Muscle of arm (tissue), 12 donors: ENCODE results near the gene PLOD3. TPM values are rescaled to one million over a fixed set of nuclear protein-coding genes. Genes with fewer than 3 reads are reported as not detected.
A peak's percentile ranks its signal among the peaks of the same experiment; 100 is the strongest.

ENCODE experiments used
- DNase-seq: peaks from one replicate; pipeline ENCODE4 v3.0.0-alpha.2; 2013
- polyA plus RNA-seq, 12 donors: library from polyadenylated mRNA; unstranded; fragments of 120-200 nt; gene quantifications; one replicate each; pipeline ENCODE4 v1.2.1, GENCODE V29; 2013; ENCODE audit not compliant: insufficient read length in 12 of 12

The PLOD3 gene
- polyA plus RNA-seq, 12 donors, result 31.9 to 73.4 (median 47.2) TPM; not detected in 1

DNA sequence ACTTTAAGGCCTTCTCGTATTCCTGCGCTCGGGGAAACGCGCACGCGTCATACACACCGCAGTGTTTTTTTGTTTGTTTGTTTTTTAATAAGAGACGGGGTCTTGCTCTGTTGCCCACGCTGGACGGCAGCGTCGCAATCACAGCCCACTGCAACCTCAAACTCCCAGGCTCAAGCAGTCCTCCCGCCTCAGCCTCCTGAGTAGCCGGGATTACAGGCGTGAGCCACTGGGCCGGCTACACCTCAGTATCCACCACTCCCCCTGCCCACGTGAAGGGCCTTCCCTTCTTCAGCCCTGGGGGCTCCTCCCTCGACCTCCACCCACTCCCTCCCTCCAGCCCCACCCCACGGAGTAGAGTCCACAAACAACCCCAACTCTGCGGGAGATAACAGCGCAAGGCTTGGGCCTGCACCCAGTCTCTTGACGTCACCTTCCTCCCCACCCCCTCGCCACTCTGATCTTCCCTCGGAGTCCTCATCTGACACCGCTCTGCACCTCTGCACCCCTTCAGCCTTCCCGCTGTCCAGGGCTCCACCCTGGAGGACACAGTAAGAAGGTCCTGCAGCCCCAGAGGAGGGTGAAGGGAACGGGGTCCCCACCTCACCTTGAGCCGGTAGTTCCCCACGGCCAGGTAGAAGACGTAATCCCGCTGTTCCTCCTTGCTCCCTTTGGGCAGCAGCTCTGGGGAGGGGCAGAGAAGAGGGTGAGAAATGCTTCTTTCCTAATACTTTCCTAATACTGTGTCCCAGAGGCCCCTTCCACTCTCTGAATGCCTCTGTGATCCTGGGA, 23.0 kb upstream of the PLOD3 start:
- no peak for DNase-seq

GRCh38 chr7:101239951-101240220, 22.5 kb upstream of the PLOD3 start:
- DNase-seq, result no peak

DNA sequence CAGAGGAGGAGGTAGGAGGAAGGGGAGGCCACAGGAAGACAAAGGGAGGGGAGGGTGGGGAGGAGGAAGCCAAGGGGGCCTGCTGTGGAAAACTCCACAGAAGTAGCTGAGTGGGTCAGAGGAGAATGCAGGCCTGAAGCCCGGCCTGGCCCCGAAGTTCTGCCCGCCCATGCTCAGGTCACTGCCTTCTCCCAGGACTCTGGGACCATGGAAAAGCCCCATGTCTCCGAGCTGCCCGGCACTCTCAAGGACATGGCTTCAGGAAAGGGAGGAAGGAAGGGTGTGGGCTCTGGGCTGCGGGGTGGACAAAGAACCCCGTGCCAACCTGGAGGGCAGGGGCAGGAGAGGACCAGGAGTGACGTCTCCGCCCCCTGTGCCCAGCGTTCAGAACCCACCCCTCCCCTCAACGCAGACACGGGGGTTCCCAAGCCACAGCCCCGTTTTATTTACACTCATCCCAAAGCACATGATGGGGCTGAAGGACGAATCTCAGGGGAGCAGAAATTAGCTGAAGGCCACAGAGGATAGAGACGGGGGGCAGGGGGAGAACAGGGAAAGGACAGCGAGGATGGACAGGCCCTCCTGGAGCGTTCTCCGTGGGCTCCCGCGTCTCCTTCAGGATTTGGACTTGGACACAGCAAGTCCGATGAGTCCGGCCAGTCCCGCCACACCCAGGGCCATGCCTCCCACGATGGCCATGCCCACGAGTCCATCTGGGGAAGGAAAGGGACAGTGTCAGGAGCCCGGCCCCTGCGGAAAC, 22.0 kb upstream of the PLOD3 start:
- DNase-seq, result no peak

- DNase-seq, result no peak
Measured at GRCh38 chr7:101238226-101239182, 21.1 kb upstream of the PLOD3 start.

- DNase-seq, result peak; percentile 70
Measured at GRCh38 chr7:101237206-101238067, 20.1 kb upstream of the PLOD3 start, which contains the start of gene CLDN15. TSS of gene CLDN15 (minus strand) at chr7:101237802. CDS start at chr7:101237581, 221 bp downstream.

- DNase-seq, result no peak
Measured at GRCh38 chr7:101236292-101236835, 19.0 kb upstream of the PLOD3 start.

GRCh38 chr7:101235522-101235921, 18.1 kb upstream of the PLOD3 start:
- no peak for DNase-seq

DNA sequence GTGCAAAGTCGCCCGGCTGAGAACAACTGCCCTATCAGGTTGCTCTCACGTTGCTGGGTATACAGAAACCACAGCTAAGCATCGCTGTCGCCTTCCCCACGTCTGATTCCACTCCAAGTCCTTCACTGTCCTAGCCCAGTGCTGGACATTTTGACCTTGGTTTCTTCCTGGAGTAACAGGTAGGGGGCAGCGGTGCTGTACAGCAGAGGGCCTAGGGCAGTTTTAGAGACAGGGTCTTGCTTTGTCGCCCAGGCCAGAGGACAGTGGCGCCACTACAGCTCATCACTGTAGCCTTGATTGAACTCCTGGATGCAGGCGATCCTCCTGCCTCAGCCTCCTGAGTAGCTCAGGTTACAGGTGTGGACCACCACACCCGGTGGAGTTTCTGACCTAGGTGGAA, 17.7 kb upstream of the PLOD3 start:
- no peak for DNase-seq

- no peak for DNase-seq
Measured at GRCh38 chr7:101234636-101235035, 17.3 kb upstream of the PLOD3 start.

DNA sequence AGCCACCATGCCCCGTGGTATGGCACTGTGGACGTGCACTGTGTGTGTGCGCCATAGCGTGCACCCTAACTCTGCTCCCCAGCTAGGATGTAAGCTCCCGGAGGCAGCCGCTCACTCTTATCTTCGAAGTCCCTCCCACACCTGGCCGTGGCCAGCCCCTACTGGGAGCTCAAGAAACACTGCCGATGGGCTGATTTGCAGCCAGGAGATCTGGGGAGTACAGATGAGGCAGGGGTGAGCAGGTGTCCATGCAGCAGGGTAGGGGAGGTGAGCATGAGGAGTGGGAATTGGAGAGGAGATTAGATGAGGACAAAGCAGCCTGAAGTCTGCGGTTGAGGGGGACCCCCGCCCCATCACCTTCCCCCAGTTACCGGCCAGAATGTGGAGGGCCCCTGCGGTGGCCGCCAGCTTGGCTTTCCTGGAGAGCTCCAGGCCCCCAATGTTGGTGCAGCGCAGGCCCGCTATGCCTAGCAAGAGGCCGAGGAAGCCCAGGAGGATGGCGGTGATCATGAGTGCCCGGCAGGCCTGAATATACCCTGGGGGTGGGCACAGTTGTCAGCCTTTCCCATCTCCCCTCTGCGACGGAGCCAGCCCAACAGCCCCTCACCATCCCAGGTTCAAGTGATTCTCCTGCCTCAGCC, 16.6 kb upstream of the PLOD3 start:
- DNase-seq, result no peak

DNA sequence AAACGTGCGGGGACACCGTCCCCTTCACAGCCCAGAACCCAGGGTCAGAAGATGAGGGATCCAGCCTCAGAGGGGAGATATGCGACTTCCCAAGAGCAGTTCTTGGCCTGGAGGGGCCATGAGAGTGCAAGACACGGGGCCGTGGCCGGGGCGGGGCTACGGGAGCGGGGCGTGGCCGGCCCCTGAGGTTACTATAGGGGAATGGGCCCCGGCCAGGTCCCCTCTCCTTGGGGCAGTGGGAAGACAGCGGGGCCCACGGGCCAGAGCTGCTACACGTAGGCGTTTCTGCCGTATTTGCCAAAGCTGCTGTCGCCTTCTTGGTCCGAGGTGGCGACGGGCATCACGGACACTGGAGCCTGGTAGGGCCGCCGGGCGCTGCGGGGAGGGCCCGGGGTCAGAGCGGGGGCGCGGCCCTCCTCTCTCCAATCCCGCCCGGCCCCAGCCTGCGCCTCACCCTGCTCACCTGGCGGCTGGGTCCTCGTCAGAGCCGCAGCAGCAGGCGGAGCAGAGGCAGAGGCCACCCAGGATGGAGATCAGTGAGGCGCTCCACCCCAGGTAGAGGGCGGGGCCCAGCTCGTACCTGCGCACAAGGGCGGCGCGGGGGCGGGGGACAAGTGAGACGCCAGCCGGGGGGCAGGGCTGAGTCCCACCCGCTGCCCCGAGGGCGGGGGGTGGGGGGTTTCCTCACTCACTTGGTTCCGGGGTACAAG, 14.9 kb upstream of the PLOD3 start:
- no peak for DNase-seq

- no peak for DNase-seq
Measured at GRCh38 chr7:101231644-101232043, 14.3 kb upstream of the PLOD3 start.

DNA sequence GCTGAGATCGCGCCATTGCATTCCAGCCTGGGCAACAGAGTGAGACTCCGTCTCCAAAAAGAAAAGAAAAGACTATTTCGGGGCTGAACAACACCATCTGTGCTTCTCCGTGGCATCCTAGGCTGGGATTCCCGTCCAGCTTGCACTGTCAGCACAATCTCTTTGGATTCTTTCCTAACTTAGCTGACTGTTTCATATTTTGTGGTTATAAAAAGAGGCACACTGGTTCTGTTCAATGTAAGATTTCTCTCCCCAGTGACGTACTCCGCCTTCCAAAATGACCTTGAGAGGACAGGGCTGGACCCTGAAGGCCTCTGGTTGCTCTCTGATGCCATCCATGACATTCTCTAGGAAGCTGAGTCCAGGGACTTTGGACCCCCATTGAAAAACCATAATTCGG, 9.3 kb upstream of the PLOD3 start:
- no peak for DNase-seq

DNA sequence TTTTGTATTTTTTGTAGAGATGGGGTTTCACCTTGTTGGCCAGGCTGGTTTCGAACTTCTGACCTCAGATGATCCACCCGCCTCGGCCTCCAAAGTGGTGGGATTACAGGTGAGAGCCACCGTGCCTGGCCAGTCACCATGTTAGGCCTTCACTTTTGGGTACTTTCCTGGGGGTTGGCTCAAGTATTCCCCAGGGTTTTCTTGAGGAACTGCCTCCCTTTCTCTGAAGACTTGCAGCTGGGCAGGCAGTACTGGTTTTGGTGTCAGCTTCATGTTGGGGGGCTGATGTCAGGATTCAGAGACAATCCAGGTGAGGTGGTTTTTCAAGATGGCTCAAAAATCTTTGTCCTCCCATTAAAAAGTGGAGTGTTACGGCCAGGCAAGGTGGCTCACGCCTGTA, 8.3 kb upstream of the PLOD3 start:
- no peak for DNase-seq

DNA sequence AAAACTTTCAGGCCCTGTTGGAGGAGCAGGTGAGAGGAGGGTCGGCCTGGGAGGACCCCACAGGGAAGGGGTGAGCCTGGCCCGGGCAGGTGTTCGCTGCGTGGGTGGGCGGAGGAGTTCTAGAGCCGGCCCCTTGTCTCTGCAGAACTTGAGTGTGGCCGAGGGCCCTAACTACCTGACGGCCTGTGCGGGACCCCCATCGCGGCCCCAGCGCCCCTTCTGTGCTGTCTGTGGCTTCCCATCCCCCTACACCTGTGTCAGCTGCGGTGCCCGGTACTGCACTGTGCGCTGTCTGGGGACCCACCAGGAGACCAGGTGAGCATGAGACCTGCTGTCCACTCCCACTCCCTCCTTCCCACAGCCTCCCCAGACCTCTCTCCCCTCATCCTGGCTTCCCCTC, 6.1 kb upstream of the PLOD3 start:
- DNase-seq, result no peak

DNA sequence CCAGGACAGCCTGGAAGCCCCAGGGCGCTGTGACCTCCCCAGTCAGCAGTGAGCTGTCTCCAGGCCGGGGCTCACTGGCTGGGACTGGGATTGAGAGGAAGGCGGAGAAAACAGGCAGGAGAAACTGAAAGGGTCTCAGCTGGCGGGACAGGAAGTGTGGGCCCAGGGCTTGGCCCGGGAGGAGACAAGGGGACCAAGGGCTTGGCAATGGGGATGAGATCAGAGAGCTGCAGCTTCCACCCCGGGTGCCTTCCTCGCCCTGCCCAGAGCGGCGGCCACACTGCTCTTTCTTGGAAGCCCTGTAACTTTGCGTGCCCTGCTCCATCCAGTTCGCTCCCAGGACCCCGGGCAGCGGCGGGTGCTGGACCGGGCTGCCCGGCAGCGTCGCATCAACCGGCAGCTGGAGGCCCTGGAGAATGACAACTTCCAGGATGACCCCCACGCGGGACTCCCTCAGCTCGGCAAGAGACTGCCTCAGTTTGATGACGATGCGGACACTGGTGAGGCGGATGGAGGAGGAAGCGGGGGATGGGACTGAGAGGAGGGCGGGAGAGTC, 5.0 kb upstream of the PLOD3 start:
- DNase-seq, result no peak

DNA sequence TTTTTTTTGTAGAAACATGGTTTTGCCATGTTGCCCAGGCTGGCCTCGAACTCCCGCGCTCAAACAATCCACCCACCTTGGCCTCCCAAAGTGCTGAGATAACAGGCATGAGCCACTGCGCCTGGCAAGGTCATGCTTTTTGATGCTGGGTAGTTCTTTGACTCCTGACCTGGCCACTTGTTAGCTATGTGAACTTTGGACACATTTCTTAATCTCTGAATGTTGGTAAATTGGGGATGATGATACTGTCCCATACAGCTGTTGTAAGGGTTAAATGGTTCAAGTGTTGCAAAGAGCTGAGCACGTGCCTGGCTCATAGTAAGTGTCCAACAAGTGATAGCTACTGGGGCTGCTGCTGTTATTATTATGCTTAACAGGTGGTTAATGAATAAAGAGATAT, 2.9 kb upstream of the PLOD3 start:
- no peak for DNase-seq

DNA sequence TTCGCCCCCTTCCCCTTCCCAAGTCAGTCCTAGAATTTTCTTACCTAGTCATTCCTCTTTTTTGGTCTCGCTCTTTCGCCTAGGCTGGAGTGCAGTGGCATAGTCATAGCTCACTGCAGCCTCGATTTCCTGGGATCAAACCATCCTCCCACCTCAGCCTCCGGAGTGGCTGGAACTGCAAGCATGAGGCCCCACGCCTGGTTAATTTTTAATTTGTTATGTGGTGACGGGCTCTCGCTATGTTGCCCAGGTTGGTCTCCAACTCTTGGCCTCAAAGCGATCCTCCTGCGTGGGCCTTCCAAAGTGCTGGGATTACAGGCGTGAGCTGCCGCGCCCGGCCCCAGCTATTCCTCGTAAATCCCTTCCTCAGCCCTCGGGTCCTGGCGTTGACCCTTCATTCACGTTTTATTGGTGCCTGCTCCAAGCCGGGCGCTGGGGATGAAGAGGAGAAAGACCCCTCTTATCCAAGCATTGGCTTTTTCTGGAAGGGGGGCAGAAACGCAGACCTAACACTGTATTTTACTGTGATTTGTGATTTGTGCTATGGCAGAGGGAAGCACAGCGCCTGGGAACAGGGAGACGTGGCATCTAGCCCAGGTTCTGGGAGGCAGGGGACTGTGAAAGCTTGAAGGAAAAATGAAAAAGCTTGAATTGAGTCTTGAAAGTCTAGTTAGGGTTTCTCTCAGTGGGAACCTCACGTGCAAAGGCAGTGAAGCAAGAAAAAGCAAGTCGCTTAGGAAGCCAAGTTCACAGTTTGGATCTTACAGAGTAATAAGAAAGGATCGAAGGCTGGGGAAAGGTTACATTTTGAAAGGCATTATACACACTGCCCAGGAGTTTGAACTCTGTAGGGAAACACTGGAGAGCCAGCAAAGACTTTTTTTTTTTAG, 1.1 kb upstream of the PLOD3 start:
- DNase-seq, result no peak
